Neural cell (in vitro differentiated cells): ENCODE measurements around the gene SAMD1.

Source experiments
- EZH2 ChIP-seq: fragments of 200-600, 300-800 bp; shearing (Covaris generic), sonication (generic); IDR thresholded peaks from 2 replicates; pipeline ENCODE4 v1.6.1; 2014; ENCODE audit warnings: antibody characterized with exemption, low read length, borderline replicate concordance, mild to moderate bottlenecking; ENCODE audit not compliant: insufficient read depth, poor library complexity, severe bottlenecking
- POLR2AphosphoS5 ChIP-seq: IDR thresholded peaks from 2 replicates; pipeline ENCODE4 v1.6.1; 2012
- RAD21 ChIP-seq: fragments of 450-650 bp; conservative IDR thresholded peaks from 2 replicates; pipeline ENCODE4 v1.6.1; 2014; ENCODE audit warnings: antibody characterized with exemption, mild to moderate bottlenecking, moderate library complexity
- SMC3 ChIP-seq: fragments of 450-650 bp; conservative IDR thresholded peaks from 2 replicates; pipeline ENCODE4 v1.6.1; 2014; ENCODE audit warnings: antibody characterized with exemption, mild to moderate bottlenecking, moderate library complexity; ENCODE audit not compliant: poor library complexity
- TF ChIP-seq, protein P1 (sequence below): fragments of 450-650 bp; IDR thresholded peaks from 2 replicates; pipeline ENCODE4 v1.5.1; 2014; ENCODE audit warnings: antibody characterized with exemption, mild to moderate bottlenecking, moderate library complexity; ENCODE audit not compliant: poor library complexity, severe bottlenecking
- TF ChIP-seq, protein P2 (sequence below): IDR thresholded peaks from 2 replicates; pipeline ENCODE4 v1.6.1; 2012; ENCODE audit warnings: borderline replicate concordance

DNA sequence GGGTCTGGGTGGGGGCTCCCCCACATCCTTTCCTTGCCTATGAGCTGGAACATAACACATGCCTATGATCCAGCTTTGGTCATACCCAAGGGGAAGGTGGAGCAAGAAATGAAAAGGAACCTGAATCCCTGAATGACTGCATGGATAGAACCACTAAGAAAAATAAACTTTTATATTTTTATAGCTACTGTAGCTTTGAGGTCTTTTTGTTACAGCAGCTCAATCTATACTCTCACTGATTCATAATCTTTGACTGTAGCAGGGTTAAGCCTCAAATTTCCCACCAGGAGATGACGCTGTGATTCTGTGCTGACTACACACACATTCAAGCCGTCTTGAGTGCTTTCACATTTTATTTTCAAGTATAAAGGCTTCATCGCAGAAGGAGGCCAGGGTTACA, 37.5 kb downstream of the SAMD1 start:
- TF ChIP-seq, protein P1, sequence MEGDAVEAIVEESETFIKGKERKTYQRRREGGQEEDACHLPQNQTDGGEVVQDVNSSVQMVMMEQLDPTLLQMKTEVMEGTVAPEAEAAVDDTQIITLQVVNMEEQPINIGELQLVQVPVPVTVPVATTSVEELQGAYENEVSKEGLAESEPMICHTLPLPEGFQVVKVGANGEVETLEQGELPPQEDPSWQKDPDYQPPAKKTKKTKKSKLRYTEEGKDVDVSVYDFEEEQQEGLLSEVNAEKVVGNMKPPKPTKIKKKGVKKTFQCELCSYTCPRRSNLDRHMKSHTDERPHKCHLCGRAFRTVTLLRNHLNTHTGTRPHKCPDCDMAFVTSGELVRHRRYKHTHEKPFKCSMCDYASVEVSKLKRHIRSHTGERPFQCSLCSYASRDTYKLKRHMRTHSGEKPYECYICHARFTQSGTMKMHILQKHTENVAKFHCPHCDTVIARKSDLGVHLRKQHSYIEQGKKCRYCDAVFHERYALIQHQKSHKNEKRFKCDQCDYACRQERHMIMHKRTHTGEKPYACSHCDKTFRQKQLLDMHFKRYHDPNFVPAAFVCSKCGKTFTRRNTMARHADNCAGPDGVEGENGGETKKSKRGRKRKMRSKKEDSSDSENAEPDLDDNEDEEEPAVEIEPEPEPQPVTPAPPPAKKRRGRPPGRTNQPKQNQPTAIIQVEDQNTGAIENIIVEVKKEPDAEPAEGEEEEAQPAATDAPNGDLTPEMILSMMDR, result no peak
- TF ChIP-seq SMC3 (no peak), EZH2 (no peak), POLR2AphosphoS5 (no peak), RAD21 (no peak)
- TF ChIP-seq, protein P2, sequence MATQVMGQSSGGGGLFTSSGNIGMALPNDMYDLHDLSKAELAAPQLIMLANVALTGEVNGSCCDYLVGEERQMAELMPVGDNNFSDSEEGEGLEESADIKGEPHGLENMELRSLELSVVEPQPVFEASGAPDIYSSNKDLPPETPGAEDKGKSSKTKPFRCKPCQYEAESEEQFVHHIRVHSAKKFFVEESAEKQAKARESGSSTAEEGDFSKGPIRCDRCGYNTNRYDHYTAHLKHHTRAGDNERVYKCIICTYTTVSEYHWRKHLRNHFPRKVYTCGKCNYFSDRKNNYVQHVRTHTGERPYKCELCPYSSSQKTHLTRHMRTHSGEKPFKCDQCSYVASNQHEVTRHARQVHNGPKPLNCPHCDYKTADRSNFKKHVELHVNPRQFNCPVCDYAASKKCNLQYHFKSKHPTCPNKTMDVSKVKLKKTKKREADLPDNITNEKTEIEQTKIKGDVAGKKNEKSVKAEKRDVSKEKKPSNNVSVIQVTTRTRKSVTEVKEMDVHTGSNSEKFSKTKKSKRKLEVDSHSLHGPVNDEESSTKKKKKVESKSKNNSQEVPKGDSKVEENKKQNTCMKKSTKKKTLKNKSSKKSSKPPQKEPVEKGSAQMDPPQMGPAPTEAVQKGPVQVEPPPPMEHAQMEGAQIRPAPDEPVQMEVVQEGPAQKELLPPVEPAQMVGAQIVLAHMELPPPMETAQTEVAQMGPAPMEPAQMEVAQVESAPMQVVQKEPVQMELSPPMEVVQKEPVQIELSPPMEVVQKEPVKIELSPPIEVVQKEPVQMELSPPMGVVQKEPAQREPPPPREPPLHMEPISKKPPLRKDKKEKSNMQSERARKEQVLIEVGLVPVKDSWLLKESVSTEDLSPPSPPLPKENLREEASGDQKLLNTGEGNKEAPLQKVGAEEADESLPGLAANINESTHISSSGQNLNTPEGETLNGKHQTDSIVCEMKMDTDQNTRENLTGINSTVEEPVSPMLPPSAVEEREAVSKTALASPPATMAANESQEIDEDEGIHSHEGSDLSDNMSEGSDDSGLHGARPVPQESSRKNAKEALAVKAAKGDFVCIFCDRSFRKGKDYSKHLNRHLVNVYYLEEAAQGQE, result no peak
